ENCODE data around the gene DCST1. TPM values are rescaled to one million over a fixed set of nuclear protein-coding genes. Genes with fewer than 3 reads are reported as not detected.

DCST1 gene
- total and polyA plus RNA-seq, 2 of the 13 experiments (the other 11 are each of a cell fraction or from before 2014, with no cell fraction given): 0.04 TPM; not detected in 1

DNA sequence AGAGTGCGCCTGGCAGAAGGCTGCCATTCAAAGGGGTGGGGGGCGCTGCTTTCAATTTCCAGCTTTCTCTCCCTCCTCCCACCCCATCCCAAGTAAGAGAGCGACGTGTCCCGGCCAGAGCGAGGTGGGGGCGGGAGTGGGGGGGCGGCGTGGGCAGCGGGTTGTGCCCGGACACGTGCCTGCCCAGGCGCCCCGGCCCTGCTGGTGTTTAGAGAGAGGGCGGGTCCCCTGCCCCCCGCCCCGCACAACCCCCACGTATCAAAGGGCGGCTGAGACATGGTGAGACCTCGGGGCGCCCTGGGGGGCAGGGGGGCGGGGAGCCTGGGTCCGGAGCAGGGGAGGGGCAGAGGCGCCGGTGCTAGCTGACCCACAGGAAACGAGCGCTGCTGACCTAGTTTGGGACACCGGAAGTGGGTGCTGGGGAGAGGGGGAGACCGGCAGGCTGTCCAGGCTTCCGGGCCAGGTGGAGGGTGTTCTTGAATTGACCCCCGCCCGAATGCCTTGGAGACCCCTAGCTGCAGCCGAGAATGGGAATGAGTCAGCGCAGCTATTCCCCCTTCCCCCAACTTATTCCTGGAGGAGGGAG is 29.8 kb upstream of the DCST1 start (continued):
- TF ChIP-seq TBX3 (IDR thresholded peaks at IDR 0.05; ENCODE audit: borderline replicate concordance) (no peak), ZNF333 (CRISPR knock-in tag; IDR thresholded peaks at IDR 0.05; ENCODE audit: borderline replicate concordance) (no peak), SOX13 (IDR thresholded peaks at IDR 0.05) (no peak), SOX13 (CRISPR knock-in tag; conservative IDR thresholded peaks at IDR 0.05 in 1 of 2, IDR thresholded peaks at IDR 0.05 in 1 of 2) (peak in 1 of 2 experiments; percentile 49; a peak in 1 of 4 replicates), NFYB (CRISPR knock-in tag; IDR thresholded peaks at IDR 0.05) (no peak), CENPX (CRISPR knock-in tag; IDR thresholded peaks at IDR 0.05) (no peak), ZNF644 (CRISPR knock-in tag; IDR thresholded peaks at IDR 0.05; ENCODE audit: low read depth) (no peak), HNF4G (IDR thresholded peaks at IDR 0.05; ENCODE audit: borderline replicate concordance, low read depth, low read length) (peak; percentile 63; the same call in 1 of the 2 replicates), HNF4G (CRISPR knock-in tag; IDR thresholded peaks at IDR 0.05; ENCODE audit: borderline replicate concordance, low read depth) (no peak), GABPB1 (CRISPR knock-in tag; IDR thresholded peaks at IDR 0.05) (peak; percentile 88), ZNF124 (CRISPR knock-in tag; IDR thresholded peaks at IDR 0.05) (no peak), ZNF572 (CRISPR knock-in tag; IDR thresholded peaks at IDR 0.05) (no peak), ZNF878 (CRISPR knock-in tag; IDR thresholded peaks at IDR 0.05) (0 out of 2 replicates have a peak, but pooled peaks have one; percentile 6), ELF3 (CRISPR knock-in tag; IDR thresholded peaks at IDR 0.05) (no peak), ZMAT3 (CRISPR knock-in tag; conservative IDR thresholded peaks at IDR 0.05) (0 out of 2 replicates have a peak, but pooled peaks have one; percentile 29), MEF2D (CRISPR knock-in tag; IDR thresholded peaks at IDR 0.05) (0 out of 2 replicates have a peak, but pooled peaks have one; percentile 34), NFIB (CRISPR knock-in tag; IDR thresholded peaks at IDR 0.05; ENCODE audit: borderline replicate concordance) (no peak), RBM22 (optimal IDR thresholded peaks at IDR 0.05; ENCODE audit: low read length) (peak; percentile 31), SRF (IDR thresholded peaks at IDR 0.05; ENCODE audit: low read depth, low read length) (peak; percentile 52; the same call in 1 of the 2 replicates), ZNF441 (CRISPR knock-in tag; IDR thresholded peaks at IDR 0.05; ENCODE audit: borderline replicate concordance) (peak; percentile 12; the same call in 1 of the 2 replicates), MBD4 (IDR thresholded peaks at IDR 0.05; ENCODE audit: borderline replicate concordance, low read length) (no peak), KLF9 (CRISPR knock-in tag; IDR thresholded peaks at IDR 0.05; ENCODE audit: low read depth) (no peak)
- TF ChIP-seq, protein P1, sequence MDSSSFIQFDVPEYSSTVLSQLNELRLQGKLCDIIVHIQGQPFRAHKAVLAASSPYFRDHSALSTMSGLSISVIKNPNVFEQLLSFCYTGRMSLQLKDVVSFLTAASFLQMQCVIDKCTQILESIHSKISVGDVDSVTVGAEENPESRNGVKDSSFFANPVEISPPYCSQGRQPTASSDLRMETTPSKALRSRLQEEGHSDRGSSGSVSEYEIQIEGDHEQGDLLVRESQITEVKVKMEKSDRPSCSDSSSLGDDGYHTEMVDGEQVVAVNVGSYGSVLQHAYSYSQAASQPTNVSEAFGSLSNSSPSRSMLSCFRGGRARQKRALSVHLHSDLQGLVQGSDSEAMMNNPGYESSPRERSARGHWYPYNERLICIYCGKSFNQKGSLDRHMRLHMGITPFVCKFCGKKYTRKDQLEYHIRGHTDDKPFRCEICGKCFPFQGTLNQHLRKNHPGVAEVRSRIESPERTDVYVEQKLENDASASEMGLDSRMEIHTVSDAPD (CRISPR knock-in tag; IDR thresholded peaks at IDR 0.05): no peak
- TF ChIP-seq, protein P2, sequence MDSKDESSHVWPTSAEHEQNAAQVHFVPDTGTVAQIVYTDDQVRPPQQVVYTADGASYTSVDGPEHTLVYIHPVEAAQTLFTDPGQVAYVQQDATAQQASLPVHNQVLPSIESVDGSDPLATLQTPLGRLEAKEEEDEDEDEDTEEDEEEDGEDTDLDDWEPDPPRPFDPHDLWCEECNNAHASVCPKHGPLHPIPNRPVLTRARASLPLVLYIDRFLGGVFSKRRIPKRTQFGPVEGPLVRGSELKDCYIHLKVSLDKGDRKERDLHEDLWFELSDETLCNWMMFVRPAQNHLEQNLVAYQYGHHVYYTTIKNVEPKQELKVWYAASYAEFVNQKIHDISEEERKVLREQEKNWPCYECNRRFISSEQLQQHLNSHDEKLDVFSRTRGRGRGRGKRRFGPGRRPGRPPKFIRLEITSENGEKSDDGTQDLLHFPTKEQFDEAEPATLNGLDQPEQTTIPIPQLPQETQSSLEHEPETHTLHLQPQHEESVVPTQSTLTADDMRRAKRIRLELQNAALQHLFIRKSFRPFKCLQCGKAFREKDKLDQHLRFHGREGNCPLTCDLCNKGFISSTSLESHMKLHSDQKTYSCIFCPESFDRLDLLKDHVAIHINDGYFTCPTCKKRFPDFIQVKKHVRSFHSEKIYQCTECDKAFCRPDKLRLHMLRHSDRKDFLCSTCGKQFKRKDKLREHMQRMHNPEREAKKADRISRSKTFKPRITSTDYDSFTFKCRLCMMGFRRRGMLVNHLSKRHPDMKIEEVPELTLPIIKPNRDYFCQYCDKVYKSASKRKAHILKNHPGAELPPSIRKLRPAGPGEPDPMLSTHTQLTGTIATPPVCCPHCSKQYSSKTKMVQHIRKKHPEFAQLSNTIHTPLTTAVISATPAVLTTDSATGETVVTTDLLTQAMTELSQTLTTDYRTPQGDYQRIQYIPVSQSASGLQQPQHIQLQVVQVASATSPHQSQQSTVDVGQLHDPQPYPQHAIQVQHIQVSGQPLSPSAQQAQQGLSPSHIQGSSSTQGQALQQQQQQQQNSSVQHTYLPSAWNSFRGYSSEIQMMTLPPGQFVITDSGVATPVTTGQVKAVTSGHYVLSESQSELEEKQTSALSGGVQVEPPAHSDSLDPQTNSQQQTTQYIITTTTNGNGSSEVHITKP (CRISPR knock-in tag; IDR thresholded peaks at IDR 0.05; ENCODE audit: low read depth): 0 out of 2 replicates have a peak, but pooled peaks have one; percentile 23
- TF ChIP-seq, protein P3, sequence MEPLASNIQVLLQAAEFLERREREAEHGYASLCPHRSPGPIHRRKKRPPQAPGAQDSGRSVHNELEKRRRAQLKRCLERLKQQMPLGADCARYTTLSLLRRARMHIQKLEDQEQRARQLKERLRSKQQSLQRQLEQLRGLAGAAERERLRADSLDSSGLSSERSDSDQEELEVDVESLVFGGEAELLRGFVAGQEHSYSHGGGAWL (CRISPR knock-in tag; IDR thresholded peaks at IDR 0.05): no peak
- TF ChIP-seq, protein P4, sequence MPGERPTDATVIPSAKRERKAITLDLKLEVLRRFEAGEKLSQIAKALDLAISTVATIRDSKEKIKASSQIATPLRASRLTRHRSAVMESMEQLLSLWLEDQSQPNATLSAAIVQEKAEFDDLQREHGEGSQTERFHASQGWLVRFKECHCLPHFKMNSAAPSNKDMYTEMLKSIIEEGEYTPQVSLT (CRISPR knock-in tag; IDR thresholded peaks at IDR 0.05; ENCODE audit: borderline replicate concordance, low read depth): no peak
